Stimulated activated CD4-positive, alpha-beta T cell treated with anti-CD3 and anti-CD28 coated beads, Interleukin-1b, Interleukin-23, amount 100 ng/mL, for 24 hours (primary cell): ENCODE measurements around the gene PDE2A.

Source experiments
- DNase-seq, 4 experiments: peaks; one replicate each; pipeline ENCODE4 v3.0.0-alpha.2; 2020; ENCODE audit warnings: low read depth in 4 of 4, low spot score in 1 of 4

PDE2A gene

GRCh38 chr11:72661486-72661885, 12.7 kb downstream of the PDE2A start:
- no peak for DNase-seq

GRCh38 chr11:72658989-72659640, 15.1 kb downstream of the PDE2A start:
- DNase-seq = no peak

DNA sequence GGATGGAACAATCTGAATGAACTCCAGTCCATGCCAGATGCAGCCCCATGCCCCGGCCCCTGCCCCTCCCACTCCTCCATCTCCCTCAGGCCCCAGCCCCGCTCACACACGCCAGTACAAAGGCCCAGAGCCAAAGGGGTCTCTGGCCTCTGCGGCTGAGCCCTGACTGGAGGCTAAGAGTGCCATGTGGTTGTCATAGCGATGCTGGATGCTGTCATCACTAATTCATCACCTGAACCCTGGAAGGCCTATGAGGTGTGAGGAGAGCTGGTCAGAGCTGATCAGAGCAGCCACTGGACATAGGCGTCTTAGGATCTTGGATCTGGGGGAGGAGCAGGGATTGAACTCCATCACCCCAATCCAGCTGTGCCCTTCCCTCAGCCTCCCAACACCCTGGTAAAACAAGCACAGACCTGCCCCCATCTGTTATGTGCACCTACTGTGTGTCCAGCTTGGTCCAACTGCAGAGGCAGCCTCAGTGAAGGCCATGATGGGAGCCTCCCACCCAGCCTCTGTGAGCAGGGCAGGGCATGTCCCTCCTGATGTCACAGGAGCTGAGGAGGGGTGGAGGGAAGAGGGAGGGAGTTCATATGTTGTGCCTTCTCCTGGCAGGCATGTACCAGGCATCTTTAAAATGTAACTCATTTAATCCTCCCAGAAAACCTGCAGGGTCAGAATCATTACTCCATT, 16.7 kb downstream of the PDE2A start:
- no peak for DNase-seq

GRCh38 chr11:72655896-72656464, 18.2 kb downstream of the PDE2A start:
- no peak for DNase-seq

DNA sequence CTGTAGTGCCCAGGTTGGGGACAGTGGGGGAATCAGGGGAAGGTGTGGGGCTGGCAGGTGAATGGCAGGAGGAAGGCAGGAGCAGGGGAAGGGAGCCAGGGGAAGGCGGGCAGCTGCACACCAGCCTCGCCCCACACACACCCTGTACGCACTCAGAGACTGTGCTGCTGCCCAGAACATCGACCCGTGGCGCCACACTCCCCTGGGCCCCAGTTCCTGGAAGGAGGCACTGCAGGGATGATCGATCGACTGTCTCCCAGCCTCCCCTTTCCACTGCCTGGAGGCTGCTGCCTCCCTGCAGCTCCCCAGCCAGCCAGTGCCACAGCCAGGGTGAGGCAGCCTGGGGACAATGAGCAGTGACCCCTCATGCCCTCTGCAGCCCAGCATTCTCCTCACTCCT, 19.2 kb downstream of the PDE2A start:
- no peak for DNase-seq

DNA sequence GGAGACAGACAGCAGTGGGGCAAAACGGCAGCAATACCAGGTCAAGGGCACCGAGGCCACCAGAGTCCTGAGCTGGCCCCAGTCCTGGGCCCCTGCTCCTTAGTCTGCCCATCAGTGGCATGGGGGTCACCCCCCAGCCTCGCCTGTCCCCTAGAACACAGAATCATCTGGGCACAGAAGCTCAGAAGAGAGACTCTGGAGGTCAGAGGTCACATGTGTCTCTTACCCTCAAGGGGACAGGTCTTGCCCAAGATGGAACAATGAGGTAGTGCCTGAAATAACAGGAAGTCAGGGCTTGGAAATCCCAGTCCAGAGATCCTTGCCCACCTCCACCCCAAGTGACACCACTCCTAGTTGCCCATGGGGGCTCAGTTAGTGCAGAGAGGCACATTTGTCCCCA, 20.6 kb downstream of the PDE2A start:
- no peak for DNase-seq

- no peak for DNase-seq
These were observed 21.2 kb downstream of the PDE2A start for GRCh38 chr11:72652873-72653630.

GRCh38 chr11:72652133-72652532, 22.1 kb downstream of the PDE2A start:
- no peak for DNase-seq

GRCh38 chr11:72649215-72649976, 24.8 kb downstream of the PDE2A start:
- no peak for DNase-seq

GRCh38 chr11:72648384-72649136, 25.7 kb downstream of the PDE2A start:
- DNase-seq = no peak

DNA sequence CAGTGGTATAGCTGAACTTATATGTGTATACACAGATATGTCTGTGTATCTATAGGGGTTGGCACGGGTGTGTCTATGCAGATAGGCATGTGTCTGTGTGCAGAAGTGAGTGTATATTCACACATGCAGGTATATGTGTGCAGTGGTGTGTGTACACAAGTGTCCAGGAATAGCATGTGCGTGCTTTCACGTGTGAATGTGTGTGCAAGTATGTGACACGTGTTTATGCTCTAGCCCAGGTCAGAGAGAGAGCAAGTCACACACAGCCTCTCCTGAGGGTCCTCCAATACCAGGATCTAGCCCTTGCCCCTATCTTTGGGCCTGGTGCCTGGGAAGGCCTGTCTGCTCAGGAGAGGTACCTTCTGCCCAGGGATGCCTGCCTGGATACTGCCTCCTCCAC, 26.3 kb downstream of the PDE2A start:
- DNase-seq = no peak

GRCh38 chr11:72646472-72646871, 27.8 kb downstream of the PDE2A start:
- no peak for DNase-seq

GRCh38 chr11:72646024-72646423, 28.2 kb downstream of the PDE2A start:
- no peak for DNase-seq

DNA sequence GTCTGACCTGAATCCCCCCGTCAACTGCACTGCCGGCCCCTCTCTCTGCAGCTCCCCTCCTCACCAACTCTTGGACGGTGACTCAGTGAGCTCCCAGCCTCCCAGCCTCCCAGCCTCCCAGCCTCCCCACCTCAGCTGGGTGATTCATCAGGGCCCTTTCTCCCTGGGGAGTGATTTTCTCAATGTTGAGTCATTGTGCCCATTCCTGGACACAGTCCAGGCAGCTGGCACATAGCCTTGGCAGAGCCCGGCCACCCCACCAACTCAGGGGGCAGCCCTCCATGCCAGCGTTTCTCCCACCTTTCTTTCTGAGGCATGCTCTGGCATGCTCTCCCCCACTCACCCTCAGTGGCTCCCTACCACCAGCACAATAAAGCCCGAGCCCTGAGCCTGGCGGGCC, 30.7 kb downstream of the PDE2A start:
- no peak for DNase-seq

GRCh38 chr11:72642884-72643522, 31.2 kb downstream of the PDE2A start:
- peak; percentile 13 to 45 (median 32) for DNase-seq

DNA sequence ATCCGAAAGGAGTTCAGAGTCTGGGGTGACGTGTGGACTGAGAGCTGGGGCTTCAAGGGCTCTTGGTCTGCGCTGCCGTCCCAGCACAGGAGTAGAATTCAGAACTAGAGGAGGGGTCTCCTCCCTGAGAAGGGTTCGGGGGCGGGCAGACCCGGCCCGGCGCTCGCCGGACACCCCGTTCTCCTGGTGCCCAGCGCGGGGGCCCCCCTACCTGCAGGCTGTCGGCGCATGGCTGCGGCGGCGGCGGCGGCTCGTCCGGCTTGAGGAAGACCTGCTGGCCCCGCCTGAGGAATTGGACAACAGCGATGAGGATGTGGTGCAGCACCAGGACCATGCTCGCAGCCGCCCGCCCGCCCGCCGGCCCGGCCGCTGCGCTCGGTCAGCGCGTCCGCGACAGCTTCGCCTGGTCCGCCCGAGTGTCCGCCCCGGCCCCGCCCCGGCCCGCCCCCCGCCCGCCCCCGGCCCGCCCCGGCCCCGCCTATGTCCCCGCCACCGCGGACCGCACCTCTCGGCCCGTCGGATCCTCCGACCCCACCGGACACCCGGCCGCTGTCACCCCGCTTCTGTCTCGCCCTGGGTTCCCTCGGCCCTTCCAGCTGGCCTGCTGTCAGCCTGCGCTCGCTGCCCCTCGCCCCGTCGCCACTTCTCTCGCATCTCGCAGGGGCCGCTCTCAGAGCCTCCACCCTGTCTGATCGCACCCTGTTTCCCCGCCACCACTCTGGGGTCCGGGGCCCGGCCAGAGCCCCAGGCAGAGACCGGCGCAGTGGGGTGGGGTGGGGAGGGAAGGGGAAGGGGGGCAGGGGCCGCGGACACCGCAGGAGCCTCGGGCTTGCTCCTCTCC, 32.0 kb downstream of the PDE2A start:
- no peak for DNase-seq

DNA sequence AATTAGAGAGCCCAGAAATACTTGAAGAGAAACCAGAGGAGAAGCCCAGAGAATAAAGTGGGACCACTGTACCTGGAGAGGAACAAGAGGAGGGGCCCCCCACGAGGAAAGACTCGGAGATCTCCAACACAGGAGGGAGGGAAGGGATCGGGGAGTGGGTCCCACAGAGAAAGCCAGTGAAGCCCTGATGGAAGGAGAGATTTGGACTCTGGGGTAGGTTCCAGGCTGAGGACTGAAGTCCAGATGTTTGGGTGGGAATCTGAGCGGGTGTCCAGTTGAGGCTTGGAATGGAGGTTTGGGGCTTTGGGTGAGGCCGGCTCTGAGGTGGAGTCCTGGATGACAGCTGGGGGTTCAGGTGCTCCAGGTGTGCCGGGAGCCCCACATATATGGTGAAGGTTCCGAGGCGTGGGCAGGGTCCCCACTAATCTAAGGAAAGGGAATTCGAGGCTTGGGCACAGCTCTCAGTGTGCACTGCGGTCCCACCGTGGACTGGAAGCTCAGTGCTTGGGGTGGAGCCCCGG, 32.6 kb downstream of the PDE2A start:
- DNase-seq = no peak

GRCh38 chr11:72639502-72640375, 34.5 kb downstream of the PDE2A start:
- no peak for DNase-seq
